HepG2 (cell line): ENCODE results near the gene TSPAN18.

Experiments used
- DPF2 ChIP-seq: sonication (generic); formaldehyde crosslinking; IDR thresholded peaks from 2 replicates; pipeline ENCODE4 v1.4.0; 2020; ENCODE audit warnings: mild to moderate bottlenecking, low read depth, missing genetic modification reagents, borderline replicate concordance
- EZH2 ChIP-seq: conservative IDR thresholded peaks from 2 replicates; pipeline ENCODE4 v1.6.1; 2012; ENCODE audit warnings: mild to moderate bottlenecking, low read depth, low read length, moderate library complexity
- HMG20B ChIP-seq: conservative IDR thresholded peaks from 2 replicates; pipeline ENCODE4 v1.6.1; 2016; ENCODE audit warnings: missing genetic modification reagents, missing compliant biosample characterization
- HNRNPLL ChIP-seq: fragments of 200-400 bp; formaldehyde crosslinking; IDR thresholded peaks from 2 replicates; pipeline ENCODE4 v1.6.1; 2017; ENCODE audit warnings: mild to moderate bottlenecking, low read depth, low read length; ENCODE audit not compliant: poor library complexity, severe bottlenecking
- MAFK ChIP-seq, 2 experiments: IDR thresholded peaks in 1 of 2; conservative IDR thresholded peaks in 1 of 2; 2 replicates each; pipeline ENCODE4 v1.6.1; 2011; ENCODE audit warnings: improper control_type of control experiment in 2 of 2, low read length in 2 of 2
- MIER2 ChIP-seq: IDR thresholded peaks from 2 replicates; pipeline ENCODE4 v1.6.1; 2016; ENCODE audit warnings: missing biosample characterization, missing genetic modification reagents
- POLR2A ChIP-seq, 2 experiments: IDR thresholded peaks; 2 replicates each; pipeline ENCODE4 v1.6.1; 2011; ENCODE audit warnings: low read depth in 2 of 2, low read length in 2 of 2, mild to moderate bottlenecking in 1 of 2, moderate library complexity in 1 of 2; ENCODE audit not compliant: insufficient read depth in 1 of 2
- SIN3A ChIP-seq: IDR thresholded peaks from 2 replicates; pipeline ENCODE4 v1.6.1; 2011; ENCODE audit warnings: low read depth, mild to moderate bottlenecking, control low read depth, low read length, borderline replicate concordance
- SP1 ChIP-seq, 2 experiments: fragments of 450-650 bp in 1 of 2; sonication (generic) in 1 of 2; formaldehyde crosslinking in 1 of 2; IDR thresholded peaks; 2 replicates each; pipeline versions ENCODE4 v1.4.0 to v1.6.1; 2016 to 2020; ENCODE audit warnings: missing genetic modification reagents in 1 of 2
- ZNF777 ChIP-seq: sonication (generic); formaldehyde crosslinking; IDR thresholded peaks from 2 replicates; pipeline ENCODE4 v1.4.0; 2020; ENCODE audit warnings: missing genetic modification reagents
- TF ChIP-seq, protein P1 (sequence below): sonication (generic); formaldehyde crosslinking; IDR thresholded peaks from 2 replicates; pipeline ENCODE4 v1.8.0; 2022; ENCODE audit warnings: mild to moderate bottlenecking, missing genetic modification reagents, borderline replicate concordance
- TF ChIP-seq, protein P2 (sequence below): sonication (generic); formaldehyde crosslinking; IDR thresholded peaks from 2 replicates; pipeline ENCODE4 v1.5.0; 2020; ENCODE audit warnings: missing genetic modification reagents
- TF ChIP-seq, protein P3 (sequence below): sonication (generic); formaldehyde crosslinking; IDR thresholded peaks from 2 replicates; pipeline ENCODE4 v1.5.0; 2020; ENCODE audit warnings: mild to moderate bottlenecking, missing genetic modification reagents, moderate library complexity

GRCh38 chr11:44713022-44713421 lies 13.7 kb upstream of the TSPAN18 start:
- TF ChIP-seq MIER2 (no peak), EZH2 (no peak), HNRNPLL (no peak), SP1 (IDR thresholded peaks at IDR 0.05) (no peak), SP1 (CRISPR knock-in tag; IDR thresholded peaks at IDR 0.05) (no peak), MAFK (conservative IDR thresholded peaks at IDR 0.05 in 1 of 2, IDR thresholded peaks at IDR 0.05 in 1 of 2; ENCODE audit: low read length in 2 of 2) (no peak), HMG20B (no peak), SIN3A (no peak), ZNF777 (no peak), DPF2 (CRISPR knock-in tag) (no peak), POLR2A (IDR thresholded peaks at IDR 0.05; ENCODE audit: insufficient read depth in 1 of 2, low read depth in 2 of 2, low read length in 2 of 2) (no peak)
- TF ChIP-seq, protein P1, sequence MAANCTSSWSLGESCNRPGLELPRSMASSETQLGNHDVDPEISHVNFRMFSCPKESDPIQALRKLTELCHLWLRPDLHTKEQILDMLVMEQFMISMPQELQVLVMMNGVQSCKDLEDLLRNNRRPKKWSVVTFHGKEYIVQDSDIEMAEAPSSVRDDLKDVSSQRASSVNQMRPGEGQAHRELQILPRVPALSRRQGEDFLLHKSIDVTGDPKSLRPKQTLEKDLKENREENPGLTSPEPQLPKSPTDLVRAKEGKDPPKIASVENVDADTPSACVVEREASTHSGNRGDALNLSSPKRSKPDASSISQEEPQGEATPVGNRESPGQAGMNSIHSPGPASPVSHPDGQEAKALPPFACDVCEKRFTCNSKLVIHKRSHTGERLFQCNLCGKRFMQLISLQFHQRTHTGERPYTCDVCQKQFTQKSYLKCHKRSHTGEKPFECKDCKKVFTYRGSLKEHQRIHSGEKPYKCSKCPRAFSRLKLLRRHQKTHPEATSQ (CRISPR knock-in tag) = no peak
- TF ChIP-seq, protein P2, sequence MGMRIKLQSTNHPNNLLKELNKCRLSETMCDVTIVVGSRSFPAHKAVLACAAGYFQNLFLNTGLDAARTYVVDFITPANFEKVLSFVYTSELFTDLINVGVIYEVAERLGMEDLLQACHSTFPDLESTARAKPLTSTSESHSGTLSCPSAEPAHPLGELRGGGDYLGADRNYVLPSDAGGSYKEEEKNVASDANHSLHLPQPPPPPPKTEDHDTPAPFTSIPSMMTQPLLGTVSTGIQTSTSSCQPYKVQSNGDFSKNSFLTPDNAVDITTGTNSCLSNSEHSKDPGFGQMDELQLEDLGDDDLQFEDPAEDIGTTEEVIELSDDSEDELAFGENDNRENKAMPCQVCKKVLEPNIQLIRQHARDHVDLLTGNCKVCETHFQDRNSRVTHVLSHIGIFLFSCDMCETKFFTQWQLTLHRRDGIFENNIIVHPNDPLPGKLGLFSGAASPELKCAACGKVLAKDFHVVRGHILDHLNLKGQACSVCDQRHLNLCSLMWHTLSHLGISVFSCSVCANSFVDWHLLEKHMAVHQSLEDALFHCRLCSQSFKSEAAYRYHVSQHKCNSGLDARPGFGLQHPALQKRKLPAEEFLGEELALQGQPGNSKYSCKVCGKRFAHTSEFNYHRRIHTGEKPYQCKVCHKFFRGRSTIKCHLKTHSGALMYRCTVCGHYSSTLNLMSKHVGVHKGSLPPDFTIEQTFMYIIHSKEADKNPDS (CRISPR knock-in tag) = no peak
- TF ChIP-seq, protein P3, sequence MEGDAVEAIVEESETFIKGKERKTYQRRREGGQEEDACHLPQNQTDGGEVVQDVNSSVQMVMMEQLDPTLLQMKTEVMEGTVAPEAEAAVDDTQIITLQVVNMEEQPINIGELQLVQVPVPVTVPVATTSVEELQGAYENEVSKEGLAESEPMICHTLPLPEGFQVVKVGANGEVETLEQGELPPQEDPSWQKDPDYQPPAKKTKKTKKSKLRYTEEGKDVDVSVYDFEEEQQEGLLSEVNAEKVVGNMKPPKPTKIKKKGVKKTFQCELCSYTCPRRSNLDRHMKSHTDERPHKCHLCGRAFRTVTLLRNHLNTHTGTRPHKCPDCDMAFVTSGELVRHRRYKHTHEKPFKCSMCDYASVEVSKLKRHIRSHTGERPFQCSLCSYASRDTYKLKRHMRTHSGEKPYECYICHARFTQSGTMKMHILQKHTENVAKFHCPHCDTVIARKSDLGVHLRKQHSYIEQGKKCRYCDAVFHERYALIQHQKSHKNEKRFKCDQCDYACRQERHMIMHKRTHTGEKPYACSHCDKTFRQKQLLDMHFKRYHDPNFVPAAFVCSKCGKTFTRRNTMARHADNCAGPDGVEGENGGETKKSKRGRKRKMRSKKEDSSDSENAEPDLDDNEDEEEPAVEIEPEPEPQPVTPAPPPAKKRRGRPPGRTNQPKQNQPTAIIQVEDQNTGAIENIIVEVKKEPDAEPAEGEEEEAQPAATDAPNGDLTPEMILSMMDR (CRISPR knock-in tag) = no peak
